ENCODE measurements around the gene NR5A2.

DNA sequence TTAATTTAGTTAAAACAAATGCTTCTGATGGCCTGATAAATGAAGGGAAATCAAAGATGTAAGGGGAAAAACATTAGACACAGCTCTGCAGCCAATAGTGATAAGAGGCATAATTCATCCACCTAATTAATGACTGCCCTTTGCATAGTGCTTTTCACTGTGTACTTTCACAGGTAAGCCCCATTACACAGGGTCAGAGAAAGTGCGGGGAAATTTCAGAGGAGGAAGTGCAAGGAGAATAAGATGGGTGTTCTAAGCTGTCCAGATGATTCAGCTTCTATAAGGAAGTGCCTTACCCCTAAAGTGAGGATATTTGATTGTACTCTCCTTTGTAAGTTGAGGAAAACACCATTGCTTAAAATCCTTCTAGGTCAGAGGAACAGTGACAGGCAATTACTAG, 88.0 kb downstream of the NR5A2 start:
- TF ChIP-seq, protein P1, sequence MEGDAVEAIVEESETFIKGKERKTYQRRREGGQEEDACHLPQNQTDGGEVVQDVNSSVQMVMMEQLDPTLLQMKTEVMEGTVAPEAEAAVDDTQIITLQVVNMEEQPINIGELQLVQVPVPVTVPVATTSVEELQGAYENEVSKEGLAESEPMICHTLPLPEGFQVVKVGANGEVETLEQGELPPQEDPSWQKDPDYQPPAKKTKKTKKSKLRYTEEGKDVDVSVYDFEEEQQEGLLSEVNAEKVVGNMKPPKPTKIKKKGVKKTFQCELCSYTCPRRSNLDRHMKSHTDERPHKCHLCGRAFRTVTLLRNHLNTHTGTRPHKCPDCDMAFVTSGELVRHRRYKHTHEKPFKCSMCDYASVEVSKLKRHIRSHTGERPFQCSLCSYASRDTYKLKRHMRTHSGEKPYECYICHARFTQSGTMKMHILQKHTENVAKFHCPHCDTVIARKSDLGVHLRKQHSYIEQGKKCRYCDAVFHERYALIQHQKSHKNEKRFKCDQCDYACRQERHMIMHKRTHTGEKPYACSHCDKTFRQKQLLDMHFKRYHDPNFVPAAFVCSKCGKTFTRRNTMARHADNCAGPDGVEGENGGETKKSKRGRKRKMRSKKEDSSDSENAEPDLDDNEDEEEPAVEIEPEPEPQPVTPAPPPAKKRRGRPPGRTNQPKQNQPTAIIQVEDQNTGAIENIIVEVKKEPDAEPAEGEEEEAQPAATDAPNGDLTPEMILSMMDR (IDR thresholded peaks at IDR 0.05; ENCODE audit: low read depth, low read length): no peak
- TF ChIP-seq POLR2A (IDR thresholded peaks at IDR 0.05; ENCODE audit: extremely low read depth, insufficient read length): no peak

All from NB4 (cell line).